ENCODE results near the gene LCNL1.

GRCh38 chr9:136935651-136936050 is 47.1 kb upstream of the LCNL1 start:
- TF ChIP-seq CTCF (IDR thresholded peaks at IDR 0.05; ENCODE audit: low read depth, low read length, poor library complexity, severe bottlenecking): no peak
- no peak for TF ChIP-seq EZH2phosphoT487 (IDR thresholded peaks at IDR 0.05; ENCODE audit: borderline replicate concordance, low read length)

Measured in DOHH2 (cell line).